NCI-H2107 treated with DMSO at 0.1 percent for 48 hours (cell line): Measurements from ENCODE around the gene LDB3.
"Not testable (repeated sequence)": the region's sequence is repeated elsewhere in the genome, so short reads cannot be mapped to it uniquely, and the experiment has no call there.

Experiments used
- DNase-seq: peaks from one replicate; lab custom pipeline; 2025; ENCODE audit not compliant: unreplicated experiment; lab: John Stamatoyannopoulos, UW

LDB3 gene

DNA sequence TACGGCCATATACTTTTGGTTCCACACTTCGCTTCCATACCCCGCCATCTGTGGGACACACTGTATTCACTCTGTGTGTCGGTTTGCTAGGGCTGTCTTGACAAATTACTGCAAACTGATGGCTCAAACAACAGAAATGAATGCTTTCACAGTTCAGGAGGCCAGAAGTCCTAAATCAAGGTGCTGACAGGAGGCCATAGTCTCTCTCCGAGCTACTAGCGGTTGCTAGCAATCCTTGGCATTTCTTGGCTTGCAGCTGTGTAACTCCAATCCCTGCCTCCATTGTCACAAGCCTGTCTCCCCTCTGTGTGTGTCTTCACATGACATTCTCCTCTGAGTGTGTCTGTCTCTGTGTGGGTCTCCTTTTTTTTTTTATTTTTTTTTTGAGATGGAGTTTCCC lies 59.2 kb downstream of the LDB3 start:
- DNase-seq, result no peak

DNA sequence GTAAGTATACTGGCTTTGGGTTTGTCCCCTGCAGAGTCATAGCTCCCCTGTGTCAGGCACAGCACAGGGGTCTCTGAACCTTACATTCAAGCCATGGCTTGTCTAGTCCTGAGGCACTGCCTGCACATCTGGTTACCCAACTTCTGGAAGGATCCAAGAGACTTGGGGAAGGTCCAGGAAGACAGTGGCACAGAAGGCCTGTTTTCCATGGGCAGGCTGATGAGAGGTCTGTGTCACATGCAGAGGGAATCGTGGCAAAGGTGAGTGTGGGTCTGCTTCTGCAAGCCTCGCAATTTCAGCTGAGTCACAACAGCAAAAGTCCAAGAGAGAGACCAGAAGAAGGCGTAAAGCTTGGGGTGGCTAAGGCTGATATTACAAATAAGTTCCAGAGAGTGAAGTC lies 59.7 kb downstream of the LDB3 start:
- DNase-seq, result no peak

DNA sequence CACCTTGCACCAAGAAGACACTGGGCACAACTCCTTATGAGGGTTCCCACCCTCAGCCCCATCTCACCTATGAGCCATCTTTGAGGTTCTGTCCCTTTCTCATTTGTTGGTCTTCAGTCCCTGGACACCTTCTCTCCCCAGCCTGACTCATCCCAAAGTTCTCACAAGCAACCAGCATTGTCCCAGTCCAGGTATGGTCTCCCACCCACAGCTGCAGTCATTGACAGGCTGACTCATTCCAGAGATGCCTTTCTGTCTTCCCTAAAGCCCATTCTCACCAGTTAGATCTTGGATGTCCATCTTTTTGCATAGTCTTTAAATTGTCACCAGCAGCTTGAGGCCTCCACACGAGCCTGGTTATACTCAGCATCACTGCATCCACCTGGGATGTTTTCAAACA lies 61.4 kb downstream of the LDB3 start:
- DNase-seq, result no peak

DNA sequence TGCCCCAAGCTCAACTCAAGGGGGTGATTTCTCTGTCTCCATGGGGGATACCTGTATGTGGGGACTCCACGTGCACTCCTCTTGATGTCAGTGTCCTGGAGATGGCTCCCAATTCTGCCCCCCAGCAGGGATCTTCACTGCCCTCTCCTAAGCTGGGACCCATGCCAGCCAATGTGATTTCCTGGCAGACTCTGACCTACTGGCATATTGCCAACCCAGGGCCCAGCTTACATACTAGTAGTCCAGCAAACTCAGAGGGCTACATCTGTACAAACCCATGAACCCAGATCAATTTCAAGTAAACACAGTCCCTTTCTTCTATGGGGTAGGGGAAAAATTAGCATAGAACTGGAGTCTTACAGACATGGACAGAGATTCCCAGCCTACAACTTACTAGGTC lies 61.9 kb downstream of the LDB3 start:
- DNase-seq, result no peak

DNA sequence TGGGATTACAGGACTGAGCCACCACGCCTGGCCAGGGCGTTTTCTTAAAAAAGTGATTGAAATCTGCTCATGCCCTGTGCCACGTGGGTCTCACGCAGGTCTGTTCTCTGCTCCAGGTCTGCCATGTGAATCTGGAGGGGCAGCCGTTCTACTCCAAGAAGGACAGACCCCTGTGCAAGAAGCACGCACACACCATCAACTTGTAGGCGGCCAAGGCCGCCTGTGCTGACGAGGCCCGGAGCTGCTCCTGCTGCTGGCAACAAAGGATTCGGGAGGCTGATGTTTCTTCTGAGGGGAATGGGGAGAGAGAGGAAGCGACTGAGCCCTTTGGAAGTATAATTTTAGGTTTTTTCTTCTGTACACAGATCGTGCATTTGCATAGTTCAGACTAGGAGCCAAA lies 64.5 kb downstream of the LDB3 start:
- no peak for DNase-seq

DNA sequence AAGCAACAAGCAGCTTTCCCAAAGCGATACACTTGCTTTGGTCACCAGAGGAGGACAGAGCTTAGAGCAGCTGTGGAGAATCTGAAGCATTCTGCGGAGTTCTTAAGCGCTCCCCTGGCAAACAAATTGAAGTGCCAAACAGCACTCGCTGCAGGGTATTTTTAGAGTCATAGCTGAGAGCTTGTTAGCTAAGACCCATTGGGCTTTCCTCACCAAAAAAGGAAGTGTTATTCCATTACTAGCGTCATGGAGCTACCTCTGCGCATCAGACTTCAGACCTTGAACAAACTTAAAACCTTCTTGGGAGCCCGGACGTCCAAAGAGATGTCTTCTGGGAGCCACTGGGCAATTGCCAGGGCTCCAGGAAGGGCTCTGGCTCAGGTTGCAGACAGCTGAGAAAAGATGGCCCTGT lies 65.0 kb downstream of the LDB3 start:
- no peak for DNase-seq

DNA sequence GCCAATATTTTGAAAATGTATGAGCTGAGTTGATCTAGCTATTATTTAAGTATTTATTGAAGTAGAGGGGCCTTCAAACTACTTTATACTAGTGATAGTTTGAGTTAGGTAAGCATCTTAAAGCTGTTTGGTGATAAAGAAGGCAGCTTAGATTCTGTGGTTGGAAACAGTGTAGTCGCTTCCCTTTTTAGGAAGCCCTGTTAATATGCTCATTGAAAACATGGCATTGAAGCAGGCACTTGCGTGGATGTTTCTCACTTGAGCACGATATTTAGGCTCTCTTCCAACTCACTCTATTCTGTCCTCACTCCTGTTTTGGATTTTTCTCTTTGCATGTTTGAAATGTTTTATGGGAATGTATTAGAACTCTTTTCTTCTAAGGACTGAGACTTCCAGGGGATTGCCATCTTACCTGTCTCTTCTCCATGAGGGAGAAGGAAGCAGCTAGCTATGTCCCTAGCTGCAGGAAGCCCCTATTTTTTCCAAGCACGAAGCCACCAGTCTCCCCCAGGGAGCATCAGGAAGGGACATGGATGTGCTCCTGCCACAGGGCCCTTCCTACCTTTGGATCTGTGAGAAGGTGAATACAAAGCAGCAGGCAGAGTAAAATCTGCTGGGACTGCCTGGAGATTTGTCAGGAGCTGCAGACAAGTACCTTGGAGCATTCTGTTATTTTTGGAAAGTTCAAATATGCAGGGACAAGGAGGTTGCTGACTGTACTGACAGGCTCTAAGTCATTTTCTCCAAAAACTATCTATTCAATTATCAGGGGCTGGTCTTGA lies 66.1 kb downstream of the LDB3 start:
- no peak for DNase-seq

DNA sequence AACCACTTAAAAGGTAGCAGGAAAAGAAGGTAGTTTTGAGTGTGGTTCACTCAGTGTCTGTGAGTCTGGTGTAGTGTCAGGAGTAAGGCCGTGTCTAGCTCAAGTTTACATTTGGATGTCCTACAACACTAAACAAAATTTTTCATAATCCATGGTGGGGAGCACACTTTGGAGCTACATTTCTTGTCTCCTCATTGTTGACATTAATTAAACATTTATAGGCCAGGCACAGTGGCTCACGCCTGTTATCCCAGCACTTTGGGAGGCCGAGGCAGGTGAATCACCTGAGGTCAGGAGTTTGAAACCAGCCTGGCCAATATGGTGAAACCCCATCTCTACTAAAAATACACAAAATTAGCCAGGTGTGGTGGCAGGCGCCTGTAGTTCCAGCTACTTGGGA lies 67.0 kb downstream of the LDB3 start:
- not testable (repeated sequence) for DNase-seq

DNA sequence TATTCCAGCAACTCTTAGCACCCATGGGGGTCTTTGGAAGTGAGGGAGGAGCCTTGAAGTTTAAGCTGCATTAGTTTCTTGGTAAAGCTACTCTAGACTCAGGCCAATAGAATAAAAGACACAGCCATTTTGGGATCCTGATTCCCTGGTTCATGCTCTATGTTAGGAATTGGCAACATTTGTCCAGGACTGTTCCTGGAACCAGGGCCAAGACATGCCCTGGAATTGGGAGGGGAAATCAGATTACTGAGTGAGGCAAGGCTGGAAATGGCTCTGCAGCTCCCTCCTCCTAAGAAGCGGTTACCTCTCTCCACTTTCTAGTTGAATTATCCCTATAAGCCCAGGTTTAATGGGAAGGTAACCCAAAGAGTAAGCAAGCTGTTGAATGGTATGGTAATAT lies 73.9 kb downstream of the LDB3 start:
- no peak for DNase-seq

DNA sequence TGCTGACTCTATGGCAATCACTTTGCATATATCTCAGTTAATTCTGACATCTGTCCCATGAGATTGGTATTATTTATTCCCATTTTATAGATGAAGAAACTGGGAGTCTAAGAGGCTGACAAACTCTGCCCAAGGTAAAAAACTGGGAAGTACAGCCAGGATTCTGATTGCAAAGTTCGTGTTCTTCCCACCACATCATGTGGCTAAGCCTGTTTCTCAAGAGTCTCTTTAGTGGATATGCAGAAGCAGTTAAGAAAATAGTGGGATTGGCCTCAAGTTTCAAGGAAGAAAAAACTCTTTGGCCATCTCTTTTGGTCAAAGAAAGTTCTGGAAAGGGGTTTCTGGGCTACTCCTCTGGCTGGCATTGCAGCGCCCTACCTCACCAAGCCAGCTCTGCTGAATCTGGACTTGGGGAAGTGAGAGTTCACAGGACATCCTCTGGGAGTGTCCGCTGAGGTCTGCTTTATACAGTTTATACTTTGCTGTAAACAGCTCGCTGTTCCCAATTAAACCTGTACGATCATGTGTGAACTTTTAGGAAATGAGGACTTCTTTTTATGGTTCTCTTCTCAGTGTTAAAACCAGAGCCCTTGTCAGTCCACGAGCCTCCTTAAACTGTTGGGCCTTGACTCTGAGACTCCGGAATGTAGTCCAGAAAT lies 75.9 kb downstream of the LDB3 start:
- no peak for DNase-seq

DNA sequence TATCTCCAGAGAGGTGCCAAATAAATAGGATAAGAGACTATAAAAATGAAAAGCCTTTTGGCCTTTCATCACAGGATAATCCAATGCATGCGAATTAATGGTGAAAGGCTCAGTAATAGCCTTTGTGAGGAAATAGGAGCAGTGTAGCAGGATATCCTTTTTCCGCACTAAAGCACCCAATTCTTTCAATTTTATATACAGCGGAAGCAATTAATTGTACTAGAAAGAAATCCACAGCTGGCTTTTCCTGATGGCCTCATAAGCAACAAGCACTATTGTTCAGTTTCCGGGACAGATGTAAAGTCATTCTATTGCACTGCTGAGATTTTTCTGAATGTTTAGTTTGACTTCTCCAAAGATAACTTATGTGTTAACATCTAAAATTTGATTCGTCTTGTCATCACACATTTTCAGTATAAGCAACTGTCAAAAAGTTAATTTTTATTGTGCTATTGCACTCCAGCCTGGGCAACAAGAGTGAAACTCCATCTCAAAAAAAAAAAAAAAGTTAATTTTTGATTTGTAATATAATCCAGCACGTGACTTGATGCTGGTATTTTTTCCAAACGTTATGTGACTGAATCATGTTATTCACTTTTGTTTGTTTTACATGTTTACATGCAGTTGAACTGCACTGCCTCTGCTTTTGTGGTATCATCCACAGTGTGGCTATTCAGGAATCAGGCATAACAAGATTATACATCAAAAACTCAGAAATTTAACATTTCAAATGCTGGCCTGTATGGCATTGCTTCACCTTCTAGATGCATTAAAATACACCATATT lies 79.7 kb downstream of the LDB3 start:
- DNase-seq, result no peak

DNA sequence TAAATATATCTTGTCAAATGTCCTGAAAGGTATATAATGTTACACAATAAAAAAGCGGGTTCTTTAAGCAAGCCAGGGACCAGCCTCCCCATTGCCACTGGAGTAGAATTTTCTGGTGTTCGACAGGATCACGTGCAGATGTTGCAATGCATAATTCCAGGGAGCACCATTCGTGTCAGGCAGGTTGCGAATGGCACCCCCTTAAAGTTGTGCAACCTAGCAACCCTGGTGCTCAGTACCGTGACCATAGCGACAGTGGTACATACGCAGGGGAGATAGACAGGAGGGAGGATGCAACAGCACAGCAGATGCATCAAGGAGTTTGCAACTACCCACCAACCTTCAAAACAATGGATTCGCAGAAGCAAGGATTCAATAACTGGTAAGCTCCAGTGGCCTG lies 81.5 kb downstream of the LDB3 start:
- DNase-seq, result no peak

DNA sequence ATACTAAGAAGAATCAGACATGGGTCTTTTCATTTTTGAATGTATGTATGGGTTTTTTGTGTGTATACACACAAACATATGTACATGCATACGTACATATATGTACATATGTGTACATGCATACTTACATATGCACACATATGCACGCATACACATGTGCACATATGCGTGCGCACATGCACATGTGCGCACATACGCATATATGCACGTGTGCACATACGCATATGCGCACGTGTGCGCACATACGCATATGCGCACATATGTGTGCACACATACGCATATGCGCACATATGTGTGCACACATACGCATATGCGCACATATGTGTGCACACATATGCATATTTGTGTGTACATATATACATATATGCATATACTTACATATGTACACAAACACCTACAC lies 83.2 kb downstream of the LDB3 start:
- DNase-seq, result no peak

DNA sequence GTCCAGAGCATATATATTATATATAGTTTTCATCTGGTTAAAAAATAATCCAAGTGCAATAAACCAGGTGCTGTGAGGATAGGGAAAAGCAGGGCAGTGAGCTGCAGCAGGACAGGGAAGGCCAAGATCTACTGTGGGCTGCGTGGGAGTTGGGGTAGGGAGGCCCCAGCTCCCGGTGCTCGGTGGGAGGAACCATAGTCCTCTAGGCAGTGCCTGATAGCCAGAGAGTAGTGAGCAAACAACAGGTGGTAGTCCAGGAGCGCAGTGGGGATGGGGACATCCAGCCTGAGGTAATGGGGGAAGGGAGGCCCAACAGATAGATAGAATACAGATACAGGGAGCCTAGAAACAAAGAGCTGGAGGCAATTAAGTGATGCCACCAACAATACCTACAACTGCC lies 84.0 kb downstream of the LDB3 start:
- no peak for DNase-seq

DNA sequence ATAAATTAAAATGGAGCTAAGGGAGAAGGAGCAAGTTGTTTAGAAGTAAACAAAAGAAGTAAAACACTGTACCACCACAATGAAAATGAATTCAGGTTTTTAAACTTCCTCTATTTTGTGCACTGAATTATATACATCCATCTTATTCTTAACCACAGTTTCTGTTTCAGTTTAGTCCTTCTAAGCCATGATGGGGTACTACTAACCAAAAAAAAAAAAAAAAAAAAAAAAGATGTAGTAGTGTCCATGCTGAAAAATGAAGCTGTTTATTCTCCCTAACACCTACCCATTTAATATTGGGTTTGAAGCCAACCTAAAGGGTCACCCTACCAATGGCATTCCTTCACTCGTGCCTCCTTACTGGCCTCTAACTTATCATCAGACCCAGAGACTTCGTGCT lies 84.7 kb downstream of the LDB3 start:
- no peak for DNase-seq

DNA sequence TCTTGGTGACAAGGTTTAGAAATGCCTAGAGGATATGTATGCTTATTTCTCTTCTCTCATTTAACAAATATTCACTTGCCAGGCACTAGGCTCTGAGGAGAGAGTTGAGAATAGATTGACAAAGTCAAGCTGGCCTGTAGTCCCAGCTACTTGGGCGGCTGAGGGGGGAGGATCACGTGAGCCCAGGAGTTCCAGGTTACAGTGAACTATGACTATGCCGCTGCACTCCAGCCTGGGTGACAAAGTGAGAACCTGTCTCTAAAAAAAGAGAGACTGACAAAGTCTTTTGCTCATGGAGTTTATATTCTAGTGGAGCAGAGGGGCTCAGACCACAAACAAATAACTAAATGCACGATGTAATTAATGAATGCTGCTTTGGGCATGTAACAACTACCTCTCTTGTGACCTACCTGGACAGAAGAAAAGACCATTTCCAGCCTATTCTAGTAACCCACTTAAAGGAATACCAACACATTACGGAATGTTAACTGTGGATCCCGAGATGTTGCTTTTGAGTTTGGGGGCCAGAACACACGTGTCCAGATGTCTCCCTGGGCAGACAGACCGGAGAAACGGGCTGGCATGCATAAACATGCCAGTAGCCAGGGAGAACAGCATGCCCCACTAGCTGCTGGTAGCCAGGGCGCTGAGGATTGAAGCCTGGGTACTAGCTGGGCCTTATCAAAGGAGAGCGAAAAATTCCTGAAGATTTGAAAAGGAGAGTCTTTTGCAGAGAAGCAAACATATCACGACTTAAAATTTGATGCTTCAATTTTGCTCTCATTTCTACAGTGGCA lies 85.5 kb downstream of the LDB3 start:
- no peak for DNase-seq

DNA sequence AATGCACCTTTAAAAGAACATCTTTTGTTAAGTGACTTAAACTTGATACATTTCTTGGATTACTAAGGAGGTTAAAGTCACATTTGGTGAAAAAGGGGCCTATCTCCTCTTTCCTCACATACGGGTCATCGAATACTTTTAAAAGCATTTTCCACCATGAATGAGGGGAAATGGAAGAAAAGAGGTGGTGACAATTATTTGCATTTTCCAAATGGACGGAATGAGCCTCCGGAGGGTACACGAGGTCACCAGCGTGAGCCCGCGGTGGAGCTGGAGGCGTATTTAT lies 87.1 kb downstream of the LDB3 start:
- no peak for DNase-seq

DNA sequence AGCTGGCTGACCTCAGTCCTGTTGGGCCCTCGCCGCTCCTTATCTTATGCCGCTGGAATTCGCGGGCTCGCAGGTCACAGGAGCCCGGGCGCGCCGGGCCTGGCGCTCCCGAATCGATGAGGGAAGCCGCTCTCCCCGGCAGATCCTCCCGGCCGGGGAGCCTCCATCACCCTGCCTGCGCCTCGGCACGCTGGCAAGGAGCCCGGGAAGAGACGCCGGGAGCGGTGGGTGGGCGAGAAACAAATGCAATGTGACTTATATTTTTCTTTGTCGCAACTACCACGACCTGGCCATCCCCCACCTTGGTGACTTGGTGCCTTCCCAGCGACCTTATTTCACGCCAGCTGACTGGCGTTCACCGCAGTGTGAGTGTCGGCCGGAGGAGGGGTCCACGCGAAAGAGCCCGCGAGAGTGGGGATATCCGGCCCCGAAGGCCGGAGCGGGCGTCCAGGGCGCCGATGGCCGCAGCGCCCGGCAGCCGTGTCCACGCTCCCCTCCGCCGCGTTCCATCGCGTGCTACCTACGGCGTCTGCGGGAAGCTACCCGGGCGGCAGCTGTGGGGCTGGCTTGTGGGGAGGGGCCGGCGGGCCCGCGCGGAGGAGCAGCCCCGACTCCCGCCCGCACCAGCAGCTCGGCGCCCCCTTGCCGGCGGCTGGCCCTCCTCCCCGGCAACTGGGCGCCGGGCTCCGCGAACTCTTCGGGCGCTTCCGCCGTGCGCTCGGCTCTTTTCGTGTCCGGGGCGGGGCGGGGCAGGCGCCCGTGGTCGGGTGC lies 87.6 kb downstream of the LDB3 start:
- DNase-seq, result peak; percentile 53

DNA sequence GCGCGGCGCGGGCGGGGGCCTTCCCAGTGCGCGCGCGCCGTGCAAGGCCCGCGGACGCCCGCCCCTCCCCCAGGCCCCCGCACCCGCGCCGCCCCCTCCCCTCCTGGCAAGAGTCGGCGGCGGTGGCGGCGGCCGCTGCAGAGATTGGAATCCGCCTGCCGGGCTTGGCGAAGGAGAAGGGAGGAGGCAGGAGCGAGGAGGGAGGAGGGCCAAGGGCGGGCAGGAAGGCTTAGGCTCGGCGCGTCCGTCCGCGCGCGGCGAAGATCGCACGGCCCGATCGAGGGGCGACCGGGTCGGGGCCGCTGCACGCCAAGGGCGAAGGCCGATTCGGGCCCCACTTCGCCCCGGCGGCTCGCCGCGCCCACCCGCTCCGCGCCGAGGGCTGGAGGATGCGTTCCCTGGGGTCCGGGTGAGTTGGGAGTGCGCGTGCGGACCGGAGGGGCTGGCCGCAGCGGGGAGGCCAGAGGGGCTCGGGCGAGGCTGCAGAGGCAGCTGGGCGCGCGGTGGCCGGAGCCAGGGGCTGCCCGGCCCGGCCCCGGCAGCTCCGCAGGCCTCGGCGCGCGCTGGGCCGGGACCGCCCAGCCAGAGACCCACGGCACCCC lies 88.3 kb downstream of the LDB3 start, which contains the start of gene BMPR1A:
Gene BMPR1A (plus strand): TSS at position 109 of the 602 bp plus-strand sequence. CDS start 119,400 bp downstream, outside the sequence.
- no peak for DNase-seq
